Neural progenitor cell (in vitro differentiated cells): Measurements from ENCODE around the gene ANTXR1.

ENCODE experiments used
- EZH2 ChIP-seq: fragments of 200-600 bp; sonication (generic); IDR thresholded peaks from 2 replicates; pipeline ENCODE4 v1.6.1; 2017; ENCODE audit warnings: antibody characterized with exemption, mild to moderate bottlenecking, moderate library complexity
- EZH2phosphoT487 ChIP-seq: fragments of 200-600 bp; sonication (generic); IDR thresholded peaks from 2 replicates; pipeline ENCODE4 v1.6.1; 2017; ENCODE audit warnings: antibody characterized with exemption
- TF ChIP-seq, protein P1 (sequence below): fragments of 200-600 bp; sonication (generic); IDR thresholded peaks from 2 replicates; pipeline ENCODE4 v1.5.1; 2017; ENCODE audit warnings: antibody characterized with exemption, mild to moderate bottlenecking

GRCh38 chr2:69171116-69171896 lies 158.3 kb downstream of the ANTXR1 start:
- TF ChIP-seq, protein P1, sequence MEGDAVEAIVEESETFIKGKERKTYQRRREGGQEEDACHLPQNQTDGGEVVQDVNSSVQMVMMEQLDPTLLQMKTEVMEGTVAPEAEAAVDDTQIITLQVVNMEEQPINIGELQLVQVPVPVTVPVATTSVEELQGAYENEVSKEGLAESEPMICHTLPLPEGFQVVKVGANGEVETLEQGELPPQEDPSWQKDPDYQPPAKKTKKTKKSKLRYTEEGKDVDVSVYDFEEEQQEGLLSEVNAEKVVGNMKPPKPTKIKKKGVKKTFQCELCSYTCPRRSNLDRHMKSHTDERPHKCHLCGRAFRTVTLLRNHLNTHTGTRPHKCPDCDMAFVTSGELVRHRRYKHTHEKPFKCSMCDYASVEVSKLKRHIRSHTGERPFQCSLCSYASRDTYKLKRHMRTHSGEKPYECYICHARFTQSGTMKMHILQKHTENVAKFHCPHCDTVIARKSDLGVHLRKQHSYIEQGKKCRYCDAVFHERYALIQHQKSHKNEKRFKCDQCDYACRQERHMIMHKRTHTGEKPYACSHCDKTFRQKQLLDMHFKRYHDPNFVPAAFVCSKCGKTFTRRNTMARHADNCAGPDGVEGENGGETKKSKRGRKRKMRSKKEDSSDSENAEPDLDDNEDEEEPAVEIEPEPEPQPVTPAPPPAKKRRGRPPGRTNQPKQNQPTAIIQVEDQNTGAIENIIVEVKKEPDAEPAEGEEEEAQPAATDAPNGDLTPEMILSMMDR = no peak
- TF ChIP-seq EZH2phosphoT487 (no peak), EZH2 (no peak)
